ENCODE data around the gene HS3ST3A1. TPM values are rescaled to one million over a fixed set of nuclear protein-coding genes. Genes with fewer than 3 reads are reported as not detected.

HS3ST3A1 gene
- total RNA-seq (ENCODE audit: unreplicated experiment) = 1.1 TPM
- long read RNA-seq = 0 reads

DNA sequence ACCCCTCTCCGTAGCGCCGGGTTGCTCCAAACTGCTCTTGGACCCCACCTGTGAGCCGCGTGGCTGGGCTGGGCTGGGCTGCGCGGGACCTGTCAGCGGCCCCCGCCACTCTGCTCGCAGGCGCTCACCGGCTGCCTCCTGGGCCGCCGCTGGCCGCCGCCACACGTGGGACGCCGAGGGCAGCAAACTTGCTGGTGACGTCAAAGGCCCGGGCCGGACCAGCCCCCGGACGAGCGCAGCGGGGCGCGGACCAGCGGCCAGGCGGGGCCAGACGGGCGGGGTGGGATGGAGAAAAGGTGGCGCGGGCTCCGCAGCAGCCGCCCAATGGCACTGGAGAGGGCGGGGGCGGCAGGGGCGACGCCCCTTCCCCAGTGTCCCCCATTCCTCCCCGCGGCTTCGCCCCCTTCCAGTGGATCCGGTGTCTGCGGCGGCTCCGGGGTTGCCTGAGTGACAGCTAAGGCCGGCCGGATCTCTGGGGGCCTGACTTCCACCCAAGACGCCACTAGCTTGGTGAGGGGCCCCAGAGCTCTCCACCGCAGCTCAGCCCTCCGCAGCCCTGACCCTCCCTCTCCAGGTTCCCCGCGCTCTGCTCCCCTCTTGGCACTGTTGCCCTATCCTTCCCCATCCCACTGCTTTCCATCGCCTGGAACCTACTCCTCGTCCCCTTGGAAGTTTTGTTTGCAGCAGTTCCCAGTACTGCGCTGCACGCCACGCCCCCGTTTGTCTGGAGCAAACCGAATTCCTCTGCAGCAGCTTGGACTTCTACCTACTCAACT, at the start of gene HS3ST3A1:
HS3ST3A1 (minus strand) TSS at position 154 of the 776 bp plus-strand sequence. CDS start 800 bp downstream, outside the sequence.
- peaks cover 9% of the 10 kb centered on the region for H3K27me3 Mint-ChIP-seq (ENCODE audit: unreplicated experiment)
- peak within 1 kb of the TSS; percentile 36 for H3K27ac Mint-ChIP-seq (ENCODE audit: unreplicated experiment)
- peak within 1 kb of the TSS; percentile 95 for H3K4me3 Mint-ChIP-seq (ENCODE audit: unreplicated experiment)
- H3K9me3 Mint-ChIP-seq (ENCODE audit: unreplicated experiment) = peaks cover 5% of the 10 kb centered on the region
- H3K4me1 Mint-ChIP-seq (ENCODE audit: low read depth, unreplicated experiment) = peaks cover 3% of the 10 kb centered on the region
- TF ChIP-seq, protein P1, sequence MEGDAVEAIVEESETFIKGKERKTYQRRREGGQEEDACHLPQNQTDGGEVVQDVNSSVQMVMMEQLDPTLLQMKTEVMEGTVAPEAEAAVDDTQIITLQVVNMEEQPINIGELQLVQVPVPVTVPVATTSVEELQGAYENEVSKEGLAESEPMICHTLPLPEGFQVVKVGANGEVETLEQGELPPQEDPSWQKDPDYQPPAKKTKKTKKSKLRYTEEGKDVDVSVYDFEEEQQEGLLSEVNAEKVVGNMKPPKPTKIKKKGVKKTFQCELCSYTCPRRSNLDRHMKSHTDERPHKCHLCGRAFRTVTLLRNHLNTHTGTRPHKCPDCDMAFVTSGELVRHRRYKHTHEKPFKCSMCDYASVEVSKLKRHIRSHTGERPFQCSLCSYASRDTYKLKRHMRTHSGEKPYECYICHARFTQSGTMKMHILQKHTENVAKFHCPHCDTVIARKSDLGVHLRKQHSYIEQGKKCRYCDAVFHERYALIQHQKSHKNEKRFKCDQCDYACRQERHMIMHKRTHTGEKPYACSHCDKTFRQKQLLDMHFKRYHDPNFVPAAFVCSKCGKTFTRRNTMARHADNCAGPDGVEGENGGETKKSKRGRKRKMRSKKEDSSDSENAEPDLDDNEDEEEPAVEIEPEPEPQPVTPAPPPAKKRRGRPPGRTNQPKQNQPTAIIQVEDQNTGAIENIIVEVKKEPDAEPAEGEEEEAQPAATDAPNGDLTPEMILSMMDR (IDR thresholded peaks at IDR 0.05; ENCODE audit: partially characterized antibody, unreplicated experiment) = no peak
- no peaks in the 10 kb centered on the region for H3K36me3 Mint-ChIP-seq (ENCODE audit: unreplicated experiment)
- peak; percentile 68 for DNase-seq

DNA sequence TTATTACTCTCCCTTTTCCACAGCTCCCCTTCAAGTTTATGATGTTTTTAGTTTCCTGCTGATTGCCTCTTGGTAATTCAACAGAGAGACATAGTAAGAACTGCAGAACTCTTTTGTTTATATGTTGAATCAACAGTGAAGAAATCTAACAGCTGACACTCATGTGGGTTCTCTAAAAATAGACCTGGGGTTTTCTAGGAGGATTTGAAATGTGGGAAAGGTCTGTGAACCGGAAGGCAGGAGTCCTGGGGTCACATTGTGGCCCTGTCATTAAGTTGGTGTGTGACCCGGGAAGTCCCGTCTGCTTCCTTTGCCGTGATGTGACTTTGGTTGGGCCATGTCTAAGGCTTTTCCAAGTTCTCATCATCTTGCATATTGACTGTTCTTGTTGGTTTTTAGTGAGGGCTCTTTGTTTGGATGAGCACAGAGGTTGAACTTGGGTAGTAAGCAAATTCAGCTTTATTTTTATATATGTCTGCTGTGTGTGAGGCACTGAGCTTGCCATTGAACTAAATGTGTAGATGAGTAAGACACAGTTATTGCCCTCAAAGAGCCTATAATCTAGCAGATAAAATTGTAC, 48.5 kb upstream of the HS3ST3A1 start:
- TF ChIP-seq, protein P1 (IDR thresholded peaks at IDR 0.05; ENCODE audit: partially characterized antibody, unreplicated experiment) = no peak
- DNase-seq = no peak
- no peak overlapping the region for H3K4me3 Mint-ChIP-seq (ENCODE audit: unreplicated experiment)
- H3K36me3 Mint-ChIP-seq (ENCODE audit: unreplicated experiment) = no peaks in the 10 kb centered on the region
- H3K4me1 Mint-ChIP-seq (ENCODE audit: low read depth, unreplicated experiment) = peaks cover 9% of the 10 kb centered on the region
- no peaks in the 10 kb centered on the region for H3K9me3 Mint-ChIP-seq (ENCODE audit: unreplicated experiment)
- H3K27me3 Mint-ChIP-seq (ENCODE audit: unreplicated experiment) = no peaks in the 10 kb centered on the region
- H3K27ac Mint-ChIP-seq (ENCODE audit: unreplicated experiment) = no peak overlapping the region

DNA sequence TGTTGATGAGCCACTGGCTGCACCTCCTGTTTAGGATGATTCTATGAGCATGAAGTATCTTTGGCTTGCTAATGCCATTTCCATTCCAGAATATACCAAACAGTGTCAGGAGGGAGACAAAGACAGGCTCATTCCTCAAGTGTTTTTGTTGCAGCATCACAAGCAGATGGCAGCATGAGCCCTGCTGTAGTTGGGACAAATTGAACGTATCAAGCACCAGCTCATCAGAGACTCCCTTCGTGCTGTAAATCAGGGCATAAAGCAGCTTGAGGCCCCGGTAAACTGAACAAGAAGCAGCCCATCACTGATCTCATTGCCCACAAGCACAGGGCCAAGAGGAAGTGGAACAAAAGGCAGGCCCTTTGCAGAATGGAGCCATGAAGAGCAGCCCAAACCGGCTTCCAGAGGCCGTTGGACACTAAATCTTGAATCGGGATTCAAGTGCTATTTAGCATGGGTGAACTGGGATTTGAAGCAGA, 45.9 kb upstream of the HS3ST3A1 start:
- TF ChIP-seq, protein P1 (IDR thresholded peaks at IDR 0.05; ENCODE audit: partially characterized antibody, unreplicated experiment) = no peak
- peaks cover 2% of the 10 kb centered on the region for H3K27me3 Mint-ChIP-seq (ENCODE audit: unreplicated experiment)
- H3K4me3 Mint-ChIP-seq (ENCODE audit: unreplicated experiment) = no peak overlapping the region
- no peaks in the 10 kb centered on the region for H3K36me3 Mint-ChIP-seq (ENCODE audit: unreplicated experiment)
- H3K9me3 Mint-ChIP-seq (ENCODE audit: unreplicated experiment) = no peaks in the 10 kb centered on the region
- peaks cover 17% of the 10 kb centered on the region for H3K4me1 Mint-ChIP-seq (ENCODE audit: low read depth, unreplicated experiment)
- no peak overlapping the region for H3K27ac Mint-ChIP-seq (ENCODE audit: unreplicated experiment)
- DNase-seq = no peak

DNA sequence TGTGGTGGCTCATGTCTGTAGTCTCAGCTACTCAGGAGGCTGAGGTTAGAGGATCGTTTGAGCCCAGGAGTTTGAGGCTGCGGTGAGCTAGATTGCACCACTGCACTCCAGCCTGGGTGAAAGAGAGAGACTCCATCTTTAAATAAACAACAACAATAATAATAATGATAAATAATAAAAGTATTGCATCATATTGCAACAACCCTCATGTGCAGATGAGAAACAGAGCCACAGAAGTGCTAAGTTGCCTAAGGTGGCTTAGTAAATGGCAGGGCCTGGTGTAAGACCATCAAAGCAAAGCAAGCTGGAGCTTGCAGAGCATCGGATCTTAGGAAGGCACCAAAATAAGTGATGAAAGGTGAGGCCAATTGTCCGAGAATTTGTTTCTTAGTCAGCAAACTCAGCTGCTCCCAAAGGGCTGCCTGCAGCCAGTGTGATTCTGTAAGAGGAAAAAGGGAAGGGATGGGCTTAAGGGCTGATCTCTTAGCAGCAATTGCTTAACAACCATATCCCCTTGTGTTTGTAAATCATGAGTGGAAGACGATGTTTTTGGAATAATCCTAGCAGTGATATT, 45.3 kb upstream of the HS3ST3A1 start:
- TF ChIP-seq, protein P1 (IDR thresholded peaks at IDR 0.05; ENCODE audit: partially characterized antibody, unreplicated experiment) = no peak
- DNase-seq = no peak
- Mint-ChIP-seq H3K9me3 (ENCODE audit: unreplicated experiment) (no peaks in the 10 kb centered on the region), H3K4me3 (ENCODE audit: unreplicated experiment) (no peak overlapping the region), H3K4me1 (ENCODE audit: low read depth, unreplicated experiment) (peaks cover 19% of the 10 kb centered on the region), H3K27ac (ENCODE audit: unreplicated experiment) (no peak overlapping the region), H3K27me3 (ENCODE audit: unreplicated experiment) (peaks cover 2% of the 10 kb centered on the region), H3K36me3 (ENCODE audit: unreplicated experiment) (no peaks in the 10 kb centered on the region)

Data from glutamatergic neuron (in vitro differentiated cells).